ENCODE measurements around the gene ESR1.
"Not testable (repeated sequence)": the region's sequence is repeated elsewhere in the genome, so short reads cannot be mapped to it uniquely, and the experiment has no call there.

The ESR1 gene

DNA sequence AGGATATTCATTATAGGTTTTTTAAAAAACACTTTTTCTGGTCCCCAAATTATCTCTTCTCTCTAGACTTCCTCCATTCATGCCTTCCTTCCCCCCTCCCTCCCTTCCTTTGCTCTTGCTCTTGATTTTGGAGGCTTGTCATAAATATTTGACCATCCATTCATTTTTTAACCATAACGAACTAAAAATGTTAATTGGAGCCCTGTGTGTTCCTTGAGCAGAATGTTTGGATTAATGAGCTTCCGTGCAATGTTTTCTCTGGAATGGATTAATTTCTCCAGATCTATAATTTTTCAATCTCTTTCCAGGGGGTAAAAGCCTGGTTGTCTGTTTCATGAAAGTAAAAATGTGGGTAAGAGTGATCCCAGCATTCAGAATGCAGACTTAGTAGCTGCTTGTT, 155.5 kb downstream of the ESR1 start:
- Mint-ChIP-seq H3K9me3 (peaks cover 18% of the 10 kb centered on the region), H3K4me3 (no peak overlapping the region), H3K27ac (no peak overlapping the region), H3K4me1 (peaks cover 26% of the 10 kb centered on the region), H3K36me3 (no peaks in the 10 kb centered on the region)
- ATAC-seq (no peak), DNase-seq (ENCODE audit: low spot score in 2 of 2) (no peak)

DNA sequence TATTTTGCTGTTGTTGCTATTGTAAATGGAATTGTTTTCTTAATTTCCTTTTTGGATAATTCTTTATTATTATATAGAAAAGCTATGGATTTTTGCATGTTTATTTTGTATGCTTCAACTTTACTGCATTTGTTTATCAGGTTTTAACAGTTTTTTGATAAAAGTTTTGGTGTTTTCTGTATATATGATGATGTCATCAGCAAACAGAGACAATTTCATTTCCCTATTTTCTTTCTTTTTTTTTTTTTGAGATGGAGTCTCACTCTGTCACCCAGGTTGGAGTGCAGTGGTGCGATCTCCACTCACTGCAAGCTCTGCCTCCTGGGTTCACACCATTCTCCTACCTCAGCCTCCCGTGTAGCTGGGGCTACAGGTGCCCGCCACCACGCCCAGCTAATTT, 156.9 kb downstream of the ESR1 start:
- not testable (repeated sequence) for ATAC-seq; H3K4me3 Mint-ChIP-seq; H3K36me3 Mint-ChIP-seq; DNase-seq (ENCODE audit: low spot score in 2 of 2); H3K27ac Mint-ChIP-seq
- Mint-ChIP-seq H3K4me1 (peaks cover 26% of the 10 kb centered on the region), H3K9me3 (peaks cover 18% of the 10 kb centered on the region)

DNA sequence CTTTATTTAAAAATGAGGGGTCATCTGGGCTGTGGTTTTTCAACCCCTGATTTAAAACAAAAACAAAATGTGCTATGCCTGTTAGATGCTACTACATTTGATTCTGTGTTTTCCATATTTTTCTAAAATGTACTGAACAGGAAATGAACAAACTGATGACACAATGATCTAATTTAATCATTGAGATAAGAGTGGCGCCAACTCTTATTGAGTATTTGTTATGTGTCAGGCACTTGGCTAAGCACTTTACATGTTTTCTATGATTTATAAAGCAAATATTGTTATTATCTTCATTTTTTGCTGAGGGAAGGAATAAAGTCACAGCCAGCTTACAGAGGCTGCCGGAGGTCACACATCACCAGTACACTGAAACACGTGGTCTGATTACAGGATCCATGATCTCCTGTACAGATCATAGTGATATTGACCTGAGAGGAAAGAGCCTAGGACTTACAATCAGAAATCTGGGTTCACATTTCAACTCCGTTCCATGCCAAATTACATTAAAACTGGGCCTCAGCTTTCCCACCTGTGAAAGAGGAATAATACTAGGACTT, 166.7 kb downstream of the ESR1 start:
- no peak for ATAC-seq
- no peaks in the 10 kb centered on the region for H3K4me1 Mint-ChIP-seq
- DNase-seq (ENCODE audit: low spot score in 2 of 2): no peak
- H3K4me3 Mint-ChIP-seq: no peak overlapping the region
- H3K9me3 Mint-ChIP-seq: no peaks in the 10 kb centered on the region
- H3K36me3 Mint-ChIP-seq: no peaks in the 10 kb centered on the region
- no peak overlapping the region for H3K27ac Mint-ChIP-seq

DNA sequence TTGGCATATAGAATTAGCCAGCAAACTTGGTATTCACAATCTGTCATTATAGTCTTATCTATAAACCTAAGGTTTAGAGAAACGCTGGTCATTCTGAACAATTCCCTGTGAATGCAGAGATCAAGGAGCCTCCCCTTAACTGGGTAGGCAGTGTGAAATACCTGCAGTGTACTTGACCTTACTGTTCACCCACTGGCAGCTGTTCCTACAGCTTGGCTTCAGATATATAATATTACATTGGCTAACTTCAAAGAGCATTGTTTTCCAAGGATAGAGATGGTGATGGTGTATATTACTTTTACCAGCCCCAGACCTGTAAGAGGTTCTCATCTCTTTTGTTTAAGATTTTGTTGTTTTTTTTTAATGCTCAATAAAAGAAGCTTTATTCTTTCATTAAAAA, 168.3 kb downstream of the ESR1 start:
- Mint-ChIP-seq H3K36me3 (no peaks in the 10 kb centered on the region), H3K4me1 (no peaks in the 10 kb centered on the region), H3K4me3 (no peak overlapping the region), H3K27ac (no peak overlapping the region), H3K9me3 (no peaks in the 10 kb centered on the region)
- ATAC-seq: no peak
- DNase-seq (ENCODE audit: low spot score in 2 of 2): no peak

DNA sequence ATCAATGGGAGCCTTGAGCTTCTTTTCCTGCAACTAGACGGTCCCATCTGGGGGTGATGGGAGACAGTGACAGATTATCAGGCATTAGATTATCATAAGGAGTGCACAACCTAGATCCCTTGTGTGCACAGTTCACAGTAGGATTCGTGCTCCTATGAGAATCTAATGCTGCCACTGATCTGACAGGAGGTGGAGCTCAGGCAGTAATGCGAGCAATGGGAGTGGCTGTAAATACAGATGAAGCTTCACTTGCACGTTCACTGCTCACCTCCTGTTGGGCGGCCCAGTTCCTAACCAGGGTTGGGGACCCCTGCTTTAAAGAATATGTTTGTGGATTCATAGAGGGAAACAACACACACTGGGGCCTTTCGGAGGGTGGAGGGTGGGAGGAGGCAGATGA, 180.7 kb downstream of the ESR1 start:
- not testable (repeated sequence) for H3K9me3 Mint-ChIP-seq; H3K36me3 Mint-ChIP-seq; H3K4me1 Mint-ChIP-seq; H3K4me3 Mint-ChIP-seq; H3K27ac Mint-ChIP-seq; ATAC-seq; DNase-seq (ENCODE audit: low spot score in 2 of 2)

DNA sequence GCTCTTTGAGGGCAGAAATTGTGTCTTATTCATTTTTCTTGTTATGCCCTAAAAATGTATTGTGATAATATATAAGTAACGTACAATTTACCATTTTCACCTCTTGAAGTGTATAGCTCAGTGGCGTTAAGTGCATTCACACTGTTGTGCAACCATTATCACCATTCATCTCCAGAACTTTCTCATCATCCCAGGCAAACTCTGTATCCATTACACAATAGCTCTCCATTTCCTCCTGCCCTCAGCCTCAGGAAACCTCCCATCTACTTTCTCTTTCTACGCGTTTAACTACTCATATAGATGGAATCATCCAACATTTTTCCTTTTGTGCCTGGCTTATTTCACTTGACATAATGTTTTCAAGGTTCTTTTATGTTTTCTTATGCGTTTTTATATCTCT, 184.6 kb downstream of the ESR1 start:
- H3K36me3 Mint-ChIP-seq: no peaks in the 10 kb centered on the region
- no peak for DNase-seq (ENCODE audit: low spot score in 2 of 2)
- no peak for ATAC-seq

DNA sequence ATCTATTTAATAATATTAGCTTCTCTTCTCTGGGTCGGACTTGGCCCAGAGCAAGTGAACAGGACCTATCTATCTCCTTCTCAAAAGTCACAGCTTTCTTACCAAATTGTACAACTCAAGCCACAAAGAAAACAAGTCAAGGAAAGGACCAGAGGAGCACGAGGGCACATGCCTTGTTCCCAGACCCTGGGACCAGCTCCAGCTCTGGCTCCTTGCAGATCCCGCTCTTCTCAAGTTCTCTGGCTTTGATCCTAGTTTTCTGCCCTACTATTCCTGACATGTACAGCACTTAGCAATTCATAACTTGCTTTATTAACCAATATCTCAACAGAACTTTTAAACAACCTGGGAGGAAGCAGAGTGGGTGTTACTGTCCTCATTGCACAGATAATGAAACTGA, 185.9 kb downstream of the ESR1 start:
- Mint-ChIP-seq H3K4me3 (no peak overlapping the region), H3K36me3 (no peaks in the 10 kb centered on the region), H3K4me1 (no peaks in the 10 kb centered on the region), H3K27ac (no peak overlapping the region), H3K9me3 (no peaks in the 10 kb centered on the region)
- ATAC-seq (no peak), DNase-seq (ENCODE audit: low spot score in 2 of 2) (no peak)

More for the DNA sequence above, 184.6 kb downstream of the ESR1 start:
- no peak overlapping the region for H3K27ac Mint-ChIP-seq
- H3K9me3 Mint-ChIP-seq: no peaks in the 10 kb centered on the region
- H3K4me1 Mint-ChIP-seq: no peaks in the 10 kb centered on the region
- no peak overlapping the region for H3K4me3 Mint-ChIP-seq

DNA sequence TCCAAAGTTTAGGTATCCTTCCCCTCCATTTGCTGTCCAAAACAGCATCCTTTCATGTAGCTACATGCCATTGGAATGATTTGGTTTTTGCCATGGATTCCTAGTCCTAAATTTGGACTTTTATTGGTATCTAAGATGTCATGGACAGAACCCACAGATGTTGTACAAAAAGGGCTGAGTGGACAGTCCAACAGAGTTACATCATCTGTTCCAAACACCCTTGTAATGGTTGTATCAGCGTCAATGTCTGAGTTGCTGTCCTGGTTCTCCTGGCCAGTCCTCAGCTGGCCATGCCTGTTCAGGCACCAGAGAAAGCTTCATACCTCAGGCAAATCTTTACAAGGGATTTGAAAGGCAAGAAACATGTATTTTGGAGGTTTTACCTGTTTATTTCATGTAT, 191.3 kb downstream of the ESR1 start:
- H3K4me3 Mint-ChIP-seq: no peak overlapping the region
- ATAC-seq: no peak
- H3K9me3 Mint-ChIP-seq: no peaks in the 10 kb centered on the region
- H3K36me3 Mint-ChIP-seq: no peaks in the 10 kb centered on the region
- DNase-seq (ENCODE audit: low spot score in 2 of 2): no peak
- no peak overlapping the region for H3K27ac Mint-ChIP-seq
- H3K4me1 Mint-ChIP-seq: no peaks in the 10 kb centered on the region

DNA sequence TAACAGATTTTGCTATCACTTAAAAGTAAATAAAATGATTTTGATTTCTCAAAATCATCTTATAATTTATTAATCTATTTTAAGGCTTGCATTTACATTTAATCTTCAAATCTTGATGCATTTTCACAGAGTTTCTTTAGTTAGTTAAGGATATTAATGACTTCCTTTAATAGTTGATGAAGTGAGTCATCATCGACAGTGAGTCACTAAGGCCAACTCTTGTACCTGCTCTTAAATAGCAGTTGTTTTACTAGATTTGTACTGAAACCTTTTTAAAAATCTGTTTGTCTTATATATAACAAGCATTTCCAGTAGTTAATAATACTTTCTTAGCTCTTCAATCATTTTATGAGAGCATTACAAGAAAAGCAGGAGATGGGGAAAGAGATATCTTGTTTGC, 191.7 kb downstream of the ESR1 start:
- H3K9me3 Mint-ChIP-seq: no peaks in the 10 kb centered on the region
- no peaks in the 10 kb centered on the region for H3K4me1 Mint-ChIP-seq
- DNase-seq (ENCODE audit: low spot score in 2 of 2): no peak
- no peak overlapping the region for H3K4me3 Mint-ChIP-seq
- H3K36me3 Mint-ChIP-seq: no peaks in the 10 kb centered on the region
- no peak overlapping the region for H3K27ac Mint-ChIP-seq
- no peak for ATAC-seq

DNA sequence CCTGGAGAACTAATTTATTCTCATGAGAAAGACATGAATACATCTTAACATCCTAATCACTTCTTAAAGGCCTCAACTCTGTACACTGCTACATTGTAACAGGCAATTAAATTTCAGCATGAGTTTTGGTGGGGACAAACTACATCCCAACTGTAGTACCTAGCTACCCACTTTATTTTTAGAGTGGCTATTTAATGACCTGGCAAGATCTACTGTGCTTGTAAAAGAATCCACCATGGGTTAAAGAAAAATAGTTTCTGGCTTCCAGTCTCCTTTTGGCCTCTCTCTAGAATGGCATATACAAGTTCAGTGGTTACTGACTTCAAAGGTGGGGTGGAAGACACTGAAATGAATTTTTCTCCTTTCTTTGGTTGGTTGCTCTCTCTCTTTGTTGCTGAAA, 193.9 kb downstream of the ESR1 start:
- no peaks in the 10 kb centered on the region for H3K4me1 Mint-ChIP-seq
- H3K4me3 Mint-ChIP-seq: no peak overlapping the region
- H3K9me3 Mint-ChIP-seq: no peaks in the 10 kb centered on the region
- DNase-seq (ENCODE audit: low spot score in 2 of 2) (no peak), ATAC-seq (no peak)
- no peaks in the 10 kb centered on the region for H3K36me3 Mint-ChIP-seq
- no peak overlapping the region for H3K27ac Mint-ChIP-seq

DNA sequence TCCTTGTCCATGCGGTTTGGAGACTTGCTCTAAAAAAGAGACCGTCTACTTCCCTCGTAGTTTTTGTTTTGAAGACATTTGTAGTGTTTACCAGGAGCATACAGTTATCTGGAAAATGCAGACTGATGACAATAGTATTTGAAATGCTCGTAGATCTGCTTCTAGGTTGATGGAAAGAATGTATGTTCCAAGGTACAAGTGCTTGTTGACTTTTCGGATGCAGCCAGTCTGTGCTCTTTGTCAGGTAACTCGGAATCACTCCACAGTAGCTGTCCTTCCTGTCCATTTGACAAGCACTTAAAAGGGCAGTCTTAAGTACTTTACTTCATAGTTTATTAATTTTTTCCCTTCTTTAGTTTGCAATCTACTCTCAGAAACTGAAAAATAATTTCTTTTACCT, 194.8 kb downstream of the ESR1 start:
- no peak for ATAC-seq
- no peak overlapping the region for H3K27ac Mint-ChIP-seq
- H3K9me3 Mint-ChIP-seq: no peaks in the 10 kb centered on the region
- H3K4me3 Mint-ChIP-seq: no peak overlapping the region
- no peak for DNase-seq (ENCODE audit: low spot score in 2 of 2)
- H3K4me1 Mint-ChIP-seq: no peaks in the 10 kb centered on the region
- no peaks in the 10 kb centered on the region for H3K36me3 Mint-ChIP-seq

DNA sequence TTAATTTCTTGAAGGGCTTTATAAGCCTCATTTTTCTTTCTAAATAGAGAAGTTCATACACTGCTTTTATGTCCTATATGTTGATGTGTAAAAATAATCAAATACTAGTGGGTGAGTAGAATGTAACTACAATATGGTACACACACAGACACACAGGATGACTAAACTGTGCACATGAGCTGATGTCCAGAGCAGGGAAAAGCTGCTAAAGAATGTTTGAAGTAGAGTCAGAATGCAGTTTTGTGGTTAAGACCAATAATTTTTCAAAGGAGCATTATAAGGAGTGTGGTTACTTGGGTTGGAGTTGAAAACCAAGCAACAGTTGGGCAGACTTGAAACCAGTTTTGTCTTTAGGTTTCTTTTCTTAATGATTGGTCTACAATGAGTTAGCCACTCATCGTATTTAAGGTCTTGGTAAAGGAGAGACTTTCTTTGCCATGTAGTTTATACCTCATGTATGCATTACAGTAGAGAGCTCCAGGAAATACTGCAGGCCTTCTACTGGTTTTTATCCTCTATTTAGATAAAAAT, 196.6 kb downstream of the ESR1 start:
- no peaks in the 10 kb centered on the region for H3K36me3 Mint-ChIP-seq
- H3K27ac Mint-ChIP-seq: no peak overlapping the region
- H3K9me3 Mint-ChIP-seq: no peaks in the 10 kb centered on the region
- ATAC-seq: no peak
- no peaks in the 10 kb centered on the region for H3K4me1 Mint-ChIP-seq
- no peak for DNase-seq (ENCODE audit: low spot score in 2 of 2)
- H3K4me3 Mint-ChIP-seq: no peak overlapping the region

DNA sequence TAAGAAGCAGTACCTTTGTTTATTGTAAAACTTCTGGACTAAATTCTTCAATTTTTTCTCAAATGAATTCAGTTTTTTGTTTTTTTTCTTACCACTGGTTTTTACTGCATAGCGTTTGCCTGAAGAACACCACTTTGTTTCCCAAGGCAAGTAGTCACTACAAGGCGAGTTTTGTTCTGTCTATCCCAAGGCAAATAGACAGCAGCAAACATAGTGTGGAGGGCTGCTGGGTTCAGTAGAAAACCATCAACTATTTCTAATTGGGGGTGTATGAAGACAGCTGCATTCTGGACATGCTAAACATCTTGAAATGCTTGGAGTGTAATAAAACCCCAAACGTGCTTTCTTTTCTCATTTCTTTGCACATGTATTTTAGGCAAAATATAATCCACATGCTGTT, 197.4 kb downstream of the ESR1 start:
- DNase-seq (ENCODE audit: low spot score in 2 of 2) (no peak), ATAC-seq (no peak)
- Mint-ChIP-seq H3K4me3 (no peak overlapping the region), H3K27ac (no peak overlapping the region), H3K9me3 (no peaks in the 10 kb centered on the region), H3K4me1 (no peaks in the 10 kb centered on the region), H3K36me3 (no peaks in the 10 kb centered on the region)

DNA sequence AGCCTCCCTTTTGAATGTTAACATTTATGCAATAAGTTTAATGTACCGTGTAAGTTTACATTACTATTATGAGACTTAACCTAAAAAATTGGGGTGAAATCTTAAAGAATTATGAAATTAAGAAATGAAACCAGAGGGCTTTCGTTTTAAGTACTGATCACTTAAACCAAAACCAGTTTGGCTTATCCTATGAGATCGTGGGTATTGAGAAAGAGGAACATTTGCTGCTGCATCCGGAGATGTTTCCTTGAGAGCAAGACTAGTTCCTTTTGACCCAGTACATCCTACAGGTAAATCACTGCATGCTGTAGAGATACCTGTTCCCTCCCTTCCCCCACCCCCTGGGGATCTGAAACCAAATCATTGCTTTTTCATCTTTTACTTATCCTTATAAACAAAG, 201.3 kb downstream of the ESR1 start:
- no peak overlapping the region for H3K4me3 Mint-ChIP-seq
- H3K4me1 Mint-ChIP-seq: no peaks in the 10 kb centered on the region
- no peaks in the 10 kb centered on the region for H3K36me3 Mint-ChIP-seq
- H3K9me3 Mint-ChIP-seq: no peaks in the 10 kb centered on the region
- no peak for DNase-seq (ENCODE audit: low spot score in 2 of 2)
- ATAC-seq: no peak
- no peak overlapping the region for H3K27ac Mint-ChIP-seq

DNA sequence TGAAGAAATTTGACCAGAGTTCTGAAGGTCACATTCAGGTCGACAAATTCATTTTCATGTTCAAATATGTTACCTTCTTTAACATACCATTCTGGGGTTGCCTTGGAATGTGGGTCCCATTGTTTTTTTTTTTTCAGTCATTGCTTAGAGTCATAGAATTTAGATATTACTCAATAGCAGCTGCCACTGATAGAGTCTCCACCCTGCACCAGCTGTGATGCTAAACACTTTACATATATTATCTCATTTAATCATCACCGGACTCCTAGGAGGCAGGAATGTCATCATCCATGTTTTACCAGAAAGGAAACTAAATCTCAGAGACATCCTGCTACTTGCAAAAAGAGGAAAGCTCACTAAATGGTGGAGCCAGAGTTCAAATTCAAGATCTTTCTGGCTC, 204.7 kb downstream of the ESR1 start:
- Mint-ChIP-seq H3K9me3 (no peaks in the 10 kb centered on the region), H3K4me1 (no peaks in the 10 kb centered on the region), H3K27ac (no peak overlapping the region), H3K4me3 (no peak overlapping the region), H3K36me3 (no peaks in the 10 kb centered on the region)
- no peak for DNase-seq (ENCODE audit: low spot score in 2 of 2)
- ATAC-seq: no peak

DNA sequence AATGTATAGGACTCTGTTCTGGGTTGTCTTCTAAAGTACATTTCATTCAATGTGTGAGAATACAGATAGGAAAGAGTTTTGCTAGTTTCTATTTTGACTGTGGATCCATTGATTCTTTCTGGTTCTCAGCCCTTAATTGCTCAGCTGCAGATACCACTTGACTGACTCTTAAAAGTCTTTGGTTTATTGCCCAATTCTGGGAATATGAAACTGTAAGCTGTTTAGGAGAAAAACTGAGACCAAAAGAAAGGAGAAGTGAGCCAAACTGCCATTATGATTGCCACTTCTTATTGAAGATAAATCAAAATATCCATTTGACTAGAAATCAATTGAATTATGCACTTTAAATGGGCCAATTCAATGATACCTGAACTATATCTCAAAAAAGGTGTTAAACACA, 211.4 kb downstream of the ESR1 start:
- Mint-ChIP-seq H3K9me3 (peaks cover 6% of the 10 kb centered on the region), H3K27ac (no peak overlapping the region), H3K36me3 (no peaks in the 10 kb centered on the region), H3K4me3 (no peak overlapping the region), H3K4me1 (no peaks in the 10 kb centered on the region)
- no peak for DNase-seq (ENCODE audit: low spot score in 2 of 2)
- no peak for ATAC-seq

DNA sequence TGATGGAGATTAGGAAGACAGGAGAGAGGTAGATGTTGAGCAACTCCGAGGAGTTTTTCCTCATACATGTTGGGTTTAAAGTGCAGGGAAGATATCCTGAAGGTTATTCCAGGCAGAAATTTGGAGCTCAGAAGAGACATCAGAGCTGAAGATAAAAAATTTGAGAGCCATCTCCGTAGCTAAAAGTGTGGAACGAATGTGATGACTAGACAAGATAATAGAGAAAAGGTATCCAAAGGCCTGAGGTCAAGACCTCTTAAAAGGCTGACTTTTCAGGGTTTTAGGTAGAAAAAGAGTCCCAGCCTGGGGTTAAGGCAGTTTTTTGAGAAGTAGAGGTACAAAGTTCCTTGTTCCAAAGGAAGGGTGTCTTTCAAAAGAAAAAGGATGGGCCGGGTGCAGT, 214.8 kb downstream of the ESR1 start:
- Mint-ChIP-seq H3K9me3 (peaks cover 6% of the 10 kb centered on the region), H3K27ac (no peak overlapping the region), H3K4me1 (no peaks in the 10 kb centered on the region), H3K4me3 (no peak overlapping the region), H3K36me3 (no peaks in the 10 kb centered on the region)
- DNase-seq (ENCODE audit: low spot score in 2 of 2) (no peak), ATAC-seq (no peak)
